HuH-7.5 (cell line): Measurements from ENCODE around the gene SDR42E1.
"Not testable (repeated sequence)": the region's sequence is repeated elsewhere in the genome, so short reads cannot be mapped to it uniquely, and the experiment has no call there.

Experiments
- DNase-seq: peaks from one replicate; pipeline ENCODE4 v3.0.0; 2011; ENCODE audit warnings: low spot score

The SDR42E1 gene

GRCh38 chr16:82005027-82005830, 6.0 kb downstream of the SDR42E1 start:
- DNase-seq, result no peak

DNA sequence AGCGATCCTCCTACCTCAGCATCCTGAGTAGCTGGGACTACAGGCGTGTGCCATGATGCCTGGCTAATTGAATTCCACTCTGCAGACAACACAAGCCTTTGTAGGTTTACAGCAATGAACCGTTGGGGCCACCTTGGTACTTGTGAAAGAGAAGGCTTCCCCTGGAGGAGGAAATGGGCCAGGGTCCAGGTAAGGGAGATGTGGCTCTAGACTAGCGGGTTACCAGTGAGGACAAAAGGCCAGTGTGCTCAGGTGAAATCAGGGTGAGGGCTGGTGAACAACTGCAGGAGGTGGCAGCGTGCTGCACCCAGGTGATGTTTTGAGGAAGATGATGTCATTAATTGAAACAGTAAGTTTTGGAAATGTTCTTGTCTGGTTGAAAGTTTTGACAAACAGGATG, 6.7 kb downstream of the SDR42E1 start:
- DNase-seq, result no peak

DNA sequence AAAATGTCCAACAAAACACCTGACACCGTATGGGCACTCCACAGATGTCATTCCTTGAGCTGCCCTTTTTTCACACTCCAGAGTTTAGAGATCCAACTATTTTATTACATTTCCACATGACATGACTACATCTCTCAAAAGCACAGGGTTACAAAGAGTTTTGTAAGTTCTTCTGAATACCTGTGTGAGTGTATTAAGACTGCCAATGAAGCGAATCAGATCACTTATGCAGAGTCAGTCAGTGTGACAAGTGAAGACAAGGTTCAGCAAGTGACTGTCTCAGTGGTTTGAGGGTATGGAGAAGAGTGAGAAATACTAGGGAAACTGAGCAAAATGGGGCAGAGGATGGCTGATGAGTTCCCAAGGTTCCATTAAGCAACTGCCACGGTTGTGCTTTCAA, 8.4 kb downstream of the SDR42E1 start:
- no peak for DNase-seq

GRCh38 chr16:81997738-81998137, 13.5 kb downstream of the SDR42E1 start:
- peak; percentile 52 for DNase-seq

GRCh38 chr16:81996664-81997509, 14.4 kb downstream of the SDR42E1 start:
- peak; percentile 20 for DNase-seq

GRCh38 chr16:81995651-81996050, 15.6 kb downstream of the SDR42E1 start:
- DNase-seq, result no peak

DNA sequence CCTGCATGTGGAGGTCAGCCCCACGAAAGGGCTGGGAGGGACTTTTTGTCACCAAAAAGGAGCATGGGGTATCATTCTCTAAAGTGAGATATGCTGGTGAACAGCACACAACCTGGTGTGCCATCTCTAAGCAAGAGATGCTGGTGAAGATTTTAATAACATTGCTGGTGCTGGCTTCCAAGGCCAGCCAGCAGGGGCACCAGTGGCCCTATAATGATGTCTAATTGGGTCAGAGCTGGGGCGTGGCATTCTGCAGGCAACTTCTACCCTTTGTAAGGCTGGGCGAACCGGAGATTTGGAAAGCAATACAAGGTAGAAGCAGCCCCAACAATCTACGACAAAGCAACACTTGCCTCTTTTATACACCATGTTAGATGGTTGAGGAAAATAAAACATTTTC, 16.8 kb downstream of the SDR42E1 start:
- no peak for DNase-seq

DNA sequence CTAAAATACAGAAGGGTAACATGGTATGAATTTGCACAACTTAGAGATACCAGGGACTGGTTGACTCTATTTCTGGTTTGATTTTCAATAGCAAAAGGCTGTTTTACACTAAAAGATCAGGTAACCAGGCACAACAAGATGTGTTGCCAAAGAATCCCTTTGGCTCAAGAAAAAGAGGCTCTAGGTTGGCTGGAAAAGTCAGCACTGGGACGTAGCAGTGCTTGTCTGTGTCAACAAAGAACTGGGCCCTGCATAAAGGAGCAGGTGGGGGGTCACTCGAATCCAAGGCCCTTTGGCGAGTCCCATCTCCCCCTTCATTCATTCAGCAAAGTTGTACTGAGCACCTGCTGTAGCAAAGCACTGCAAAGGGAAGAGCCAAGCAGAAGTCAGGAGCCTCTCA, 18.4 kb downstream of the SDR42E1 start:
- no peak for DNase-seq

- no peak for DNase-seq
Observed at GRCh38 chr16:81987706-81988105, 23.6 kb downstream of the SDR42E1 start.

GRCh38 chr16:81987121-81987520, 24.1 kb downstream of the SDR42E1 start:
- DNase-seq, result no peak

DNA sequence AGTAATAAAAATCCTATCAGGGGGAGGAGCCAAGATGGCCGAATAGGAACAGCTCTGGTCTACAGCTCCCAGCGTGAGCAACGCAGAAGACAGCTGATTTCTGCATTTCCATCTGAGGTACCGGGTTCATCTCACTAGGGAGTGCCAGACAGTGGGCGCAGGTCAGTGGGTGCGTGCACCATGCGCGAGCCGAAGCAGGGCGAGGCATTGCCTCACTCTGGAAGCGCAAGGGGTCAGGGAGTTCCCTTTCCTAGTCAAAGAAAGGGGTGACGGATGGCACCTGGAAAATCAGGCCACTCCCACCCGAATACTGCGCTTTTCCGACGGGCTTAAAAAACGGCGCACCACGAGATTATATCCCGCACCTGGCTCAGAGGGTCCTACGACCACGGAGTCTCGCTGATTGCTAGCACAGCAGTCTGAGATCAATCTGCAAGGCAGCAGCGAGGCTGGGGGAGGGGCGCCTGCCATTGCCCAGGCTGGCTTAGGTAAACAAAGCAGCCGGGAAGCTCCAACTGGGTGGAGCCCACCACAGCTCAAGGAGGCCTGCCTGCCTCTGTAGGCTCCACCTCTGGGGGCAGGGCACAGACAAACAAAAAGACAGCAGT, 33.8 kb downstream of the SDR42E1 start:
- DNase-seq, result not testable (repeated sequence)

DNA sequence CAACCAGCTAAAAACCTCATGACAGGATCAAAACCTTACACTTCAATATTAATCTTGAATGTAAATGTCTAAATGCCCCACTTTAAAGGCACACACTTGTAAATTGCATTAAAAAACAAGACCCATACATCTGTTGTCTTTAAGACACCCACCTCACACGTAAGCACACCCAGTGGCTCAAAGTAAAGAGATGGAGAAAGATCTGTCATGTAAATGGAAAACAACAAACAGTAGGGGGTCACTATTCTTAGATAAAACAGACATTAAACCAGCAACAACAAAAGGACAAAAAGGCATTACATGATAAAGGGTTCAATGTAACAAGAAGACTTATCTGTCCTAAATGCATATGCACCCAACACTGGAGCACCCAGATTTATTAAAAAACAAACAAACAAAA, 35.6 kb downstream of the SDR42E1 start:
- no peak for DNase-seq

DNA sequence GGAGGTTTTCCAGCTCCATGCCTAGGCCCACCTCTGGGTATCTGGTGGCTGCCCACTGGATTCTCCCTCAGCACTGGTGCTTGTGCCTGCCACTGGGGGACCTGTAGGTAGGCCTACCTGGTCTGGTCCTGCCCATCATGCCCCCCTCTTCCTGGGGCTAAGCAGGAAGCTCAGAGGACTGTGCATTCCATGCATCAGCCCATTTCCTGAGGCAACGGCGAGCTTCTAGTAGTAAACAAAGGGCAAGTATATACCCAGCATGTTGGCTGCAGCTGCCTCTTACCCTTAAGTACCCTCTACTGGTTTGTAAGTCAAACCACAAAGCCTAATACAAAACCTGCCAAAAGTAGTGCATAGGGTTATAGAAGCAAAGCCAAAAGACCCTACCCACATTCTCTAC, 37.5 kb downstream of the SDR42E1 start:
- no peak for DNase-seq

DNA sequence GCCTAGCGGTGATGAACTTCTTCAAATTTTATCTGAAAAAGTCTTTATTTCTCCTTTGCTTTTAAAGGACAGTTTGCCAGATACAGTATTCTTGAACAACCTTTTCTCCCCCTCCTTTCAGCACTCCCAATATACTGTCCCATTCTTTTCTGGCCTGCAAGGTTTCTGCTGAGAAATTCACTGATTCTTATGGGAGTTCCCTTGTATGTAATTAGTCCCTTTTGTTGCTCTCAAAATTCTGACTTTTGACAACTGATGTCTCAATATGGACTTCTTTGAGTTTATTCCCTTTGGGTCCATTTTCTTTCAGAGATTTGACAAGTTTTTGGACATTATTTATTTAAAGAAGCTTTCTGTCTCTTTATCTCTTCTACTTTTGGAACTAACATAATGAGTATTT, 39.4 kb downstream of the SDR42E1 start:
- no peak for DNase-seq

- no peak for DNase-seq
Observed at GRCh38 chr16:81967358-81967757, 43.9 kb downstream of the SDR42E1 start.

DNA sequence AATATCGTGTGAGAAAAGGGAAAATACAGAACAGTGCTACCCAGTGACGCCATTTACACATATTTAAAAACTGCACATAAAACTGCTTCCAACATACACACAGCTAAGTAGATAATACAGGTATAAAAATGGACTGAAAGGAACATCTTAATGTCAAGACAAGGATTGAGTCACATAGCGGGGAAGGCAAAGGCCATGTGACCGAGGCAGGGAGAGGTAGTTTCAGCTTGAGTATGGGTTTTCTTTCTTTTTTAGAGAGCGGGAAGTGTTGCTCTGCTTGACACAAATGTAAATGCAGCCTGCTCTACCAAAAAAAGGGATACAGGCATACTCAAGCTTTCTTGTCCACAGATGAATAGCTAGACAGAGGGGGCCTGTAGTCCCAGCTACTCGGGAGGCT, 46.5 kb downstream of the SDR42E1 start:
- no peak for DNase-seq

- no peak for DNase-seq
Observed at GRCh38 chr16:81956213-81956948, 54.9 kb downstream of the SDR42E1 start.

DNA sequence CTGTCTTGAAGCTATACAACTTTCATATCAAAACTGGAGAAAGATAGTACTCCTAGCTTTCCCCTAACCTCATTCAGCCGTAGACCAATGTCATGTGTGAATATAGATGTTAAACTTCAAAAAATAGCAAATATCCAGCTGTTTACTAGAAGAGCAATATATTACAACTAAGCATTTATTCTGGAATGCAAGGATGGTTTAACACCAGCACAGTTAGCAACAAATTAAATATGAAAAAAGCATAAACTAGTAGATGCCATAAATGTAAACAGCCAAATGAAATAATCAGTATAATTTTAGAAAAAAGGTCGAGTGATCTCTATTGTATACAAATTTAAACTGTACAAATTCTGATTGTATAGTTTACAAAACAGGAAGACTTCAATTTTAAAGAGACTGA, 59.7 kb downstream of the SDR42E1 start:
- no peak for DNase-seq

GRCh38 chr16:81946206-81946605, 65.1 kb downstream of the SDR42E1 start:
- no peak for DNase-seq

DNA sequence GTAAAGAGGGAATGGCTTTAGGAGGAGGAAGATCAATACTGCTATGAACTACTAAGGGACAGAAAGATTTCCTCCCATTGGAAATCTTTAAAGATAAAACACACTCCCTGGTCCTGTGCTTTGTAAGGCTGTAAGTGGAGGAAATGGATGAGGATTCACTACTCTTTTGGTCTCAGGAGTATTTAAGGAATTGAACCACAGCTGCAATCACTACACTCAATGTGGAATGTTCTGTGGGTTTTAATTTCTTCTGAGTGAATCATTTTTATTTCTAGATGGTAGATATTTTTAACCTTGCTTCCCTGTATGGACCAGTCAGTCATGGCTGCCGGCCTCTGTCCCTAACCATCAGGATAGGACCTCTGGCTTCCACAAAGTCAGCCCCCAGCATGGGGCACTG, 65.6 kb downstream of the SDR42E1 start:
- DNase-seq, result no peak

DNA sequence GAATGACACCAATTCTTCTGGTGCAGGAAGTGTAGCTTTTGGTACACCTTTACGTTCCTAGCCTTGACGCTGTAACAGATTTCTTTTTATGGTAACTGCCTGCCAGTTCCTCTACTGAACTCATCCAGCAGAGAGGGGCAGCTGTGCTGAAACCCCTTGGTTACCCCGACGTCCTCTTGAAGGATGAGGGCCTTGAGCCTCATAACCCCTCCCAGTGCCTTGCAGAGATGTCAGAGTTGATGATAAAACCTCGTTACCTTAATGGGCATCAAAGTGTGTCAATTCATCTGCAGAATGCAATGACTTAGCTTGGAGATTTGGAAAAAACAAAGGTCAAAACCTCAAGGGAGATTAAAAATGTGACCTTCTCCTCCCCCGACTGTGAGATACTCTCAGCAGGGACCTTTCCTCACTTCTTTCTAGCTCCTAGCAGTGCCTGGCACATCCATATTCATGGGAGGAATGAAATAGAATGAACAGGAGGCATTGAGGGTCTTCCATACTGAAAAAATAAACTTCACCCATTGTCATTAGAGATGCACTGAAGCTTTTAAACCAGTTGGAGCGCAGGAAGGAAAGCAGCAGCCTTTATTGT, 69.2 kb downstream of the SDR42E1 start:
- no peak for DNase-seq
